PC-9 (cell line): Measurements from ENCODE around the gene PAM16. TPM values are rescaled to one million over a fixed set of nuclear protein-coding genes. Genes with fewer than 3 reads are reported as not detected.

Experiments
- BruUV-seq: library from RNA; stranded (reverse); fragments of 400-500 nt; replicated peaks from 2 replicates; lab custom pipeline; 2021; lab: Mats Ljungman, UMichigan
- CTCF ChIA-PET: fragments of 300-600 bp; sonication (Branson Sonifier 250); formaldehyde crosslinking; loops from one replicate; lab custom pipeline; 2022; ENCODE audit warnings: antibody characterized with exemption; lab: Charles Lee
- POLR2A ChIA-PET: fragments of 300-600 bp; sonication (Branson Sonifier 250); formaldehyde crosslinking; loops from one replicate; lab custom pipeline; 2022; ENCODE audit warnings: antibody characterized with exemption; ENCODE audit not compliant: unreplicated experiment; lab: Charles Lee
- DNase-seq, 2 experiments: peaks; one replicate each; pipeline versions ENCODE4 v3.0.0 to v3.0.0-alpha.2; 2015 to 2022; ENCODE audit warnings: mixed read lengths in 1 of 2
- H2AFZ ChIP-seq: fragments of 200-600 bp; sonication (generic); 2 replicates; pipeline ENCODE4 v1.8.1; 2017; ENCODE audit warnings: antibody characterized with exemption
- H3F3A ChIP-seq: fragments of 200-600 bp; sonication (generic); 2 replicates; pipeline ENCODE4 v1.8.1; 2017; ENCODE audit warnings: antibody characterized with exemption, mild to moderate bottlenecking, low read depth; ENCODE audit not compliant: insufficient read depth
- H3K27ac ChIP-seq: fragments of 200-600 bp; sonication (generic); 2 replicates; pipeline ENCODE4 v1.6.1; 2016; ENCODE audit warnings: mixed run types
- H3K27me3 ChIP-seq: fragments of 200-600 bp; sonication (generic); 2 replicates; pipeline ENCODE4 v1.6.1; 2016; ENCODE audit warnings: low read depth, mixed run types; ENCODE audit not compliant: insufficient read depth
- H3K36me3 ChIP-seq: fragments of 200-600 bp; sonication (generic); 2 replicates; pipeline ENCODE4 v1.6.1; 2016; ENCODE audit warnings: low read depth, mixed run types
- H3K4me1 ChIP-seq: fragments of 200-600 bp; sonication (generic); replicated peaks from 2 replicates; pipeline ENCODE4 v1.6.1; 2016; ENCODE audit warnings: mixed run types; ENCODE audit not compliant: insufficient read depth
- H3K4me2 ChIP-seq: fragments of 200-600 bp; sonication (generic); 2 replicates; pipeline ENCODE4 v1.6.1; 2017; ENCODE audit warnings: mixed run types
- H3K4me3 ChIP-seq: fragments of 200-600 bp; sonication (generic); 2 replicates; pipeline ENCODE4 v1.6.1; 2016; ENCODE audit warnings: mixed run types
- H3K79me2 ChIP-seq: fragments of 200-600 bp; sonication (generic); 2 replicates; pipeline ENCODE4 v1.6.1; 2017; ENCODE audit warnings: low read depth, mixed run types
- H3K9me2 ChIP-seq: fragments of 200-600 bp; sonication (generic); 2 replicates; pipeline ENCODE4 v1.8.1; 2017; ENCODE audit warnings: mild to moderate bottlenecking; ENCODE audit not compliant: insufficient read depth
- H3K9me3 ChIP-seq: fragments of 200-600 bp; sonication (generic); 2 replicates; pipeline ENCODE4 v1.8.1; 2016; ENCODE audit warnings: low read depth; ENCODE audit not compliant: insufficient read depth
- H4K20me1 ChIP-seq: fragments of 200-600 bp; sonication (generic); 2 replicates; pipeline ENCODE4 v1.8.1; 2017; ENCODE audit not compliant: insufficient read depth
- CTCF ChIP-seq: fragments of 200-600 bp; sonication (generic); conservative IDR thresholded peaks from 2 replicates; pipeline ENCODE4 v1.6.1; 2017; ENCODE audit warnings: mixed run types, antibody characterized with exemption, mild to moderate bottlenecking, moderate library complexity
- EZH2 ChIP-seq: fragments of 200-600 bp; sonication (generic); IDR thresholded peaks from 2 replicates; pipeline ENCODE4 v1.8.0; 2017; ENCODE audit warnings: antibody characterized with exemption, low read depth
- intact Hi-C: fragments of 100-400 bp; cut with micrococcal nuclease; formaldehyde crosslinking; loops from one replicate; pipeline ENCODE4 v1.10.0; 2022; ENCODE audit not compliant: unreplicated experiment
- total RNA-seq: library from RNA; stranded (reverse); gene quantifications from 2 replicates; pipeline ENCODE4 v1.2.3, GENCODE V29; 2021

Gene PAM16
- total RNA-seq, 1 experiment from 2014 or later: 95.9 TPM

DNA sequence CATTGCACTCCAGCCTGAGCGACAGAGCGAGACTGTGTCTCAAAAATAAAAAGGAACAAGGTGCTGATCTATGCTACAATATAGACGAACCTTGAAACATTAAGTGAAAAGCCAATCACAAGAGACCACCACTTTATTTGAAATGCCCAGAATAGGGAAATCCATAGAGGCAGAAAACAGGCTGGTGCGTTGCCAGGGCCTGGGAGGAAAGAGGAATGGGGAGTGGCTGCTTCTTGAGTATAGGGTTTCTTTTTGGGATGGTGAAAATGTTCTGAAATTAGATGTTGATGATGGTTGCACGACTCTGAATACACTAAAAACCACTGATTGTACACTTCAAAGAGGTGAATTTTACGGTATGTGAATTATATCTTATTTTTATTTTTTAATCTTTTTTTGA lies 55.5 kb downstream of the PAM16 start:
- Histone ChIP-seq H3K27ac (no peak overlapping the region), H3K4me3 (no peak overlapping the region), H4K20me1 (no peaks in the 10 kb centered on the region), H3K79me2 (no peaks in the 10 kb centered on the region), H3F3A (peaks cover 44% of the 10 kb centered on the region), H2AFZ (no peak overlapping the region), H3K9me2 (no peaks in the 10 kb centered on the region), H3K9me3 (no peaks in the 10 kb centered on the region), H3K36me3 (no peaks in the 10 kb centered on the region), H3K4me1 (peaks cover 51% of the 10 kb centered on the region), H3K27me3 (no peaks in the 10 kb centered on the region), H3K4me2 (no peak overlapping the region)
- ChIA-PET CTCF (no interaction called here), POLR2A (no interaction called here)
- intact Hi-C loops: loop anchor here (10.0 kb wide), 1 partner anchor 649 kb away; no protein-coding TSS in a partner anchor
- no TSS peak for BruUV-seq
- TF ChIP-seq EZH2: no peak
- no peak for TF ChIP-seq CTCF
- DNase-seq: no peak

GRCh38 chr16:4293822-4294457 lies 57.2 kb downstream of the PAM16 start:
- Histone ChIP-seq H3K27ac (0 out of 2 replicates have a peak overlapping the region, but pooled peaks have one; percentile 2), H3K4me1 (peaks cover 55% of the 10 kb centered on the region), H3K4me2 (peak overlapping the region; percentile 50), H3K79me2 (no peaks in the 10 kb centered on the region), H3K4me3 (no peak overlapping the region), H4K20me1 (no peaks in the 10 kb centered on the region), H3K27me3 (no peaks in the 10 kb centered on the region), H3K9me3 (no peaks in the 10 kb centered on the region), H3F3A (peaks cover 31% of the 10 kb centered on the region), H2AFZ (no peak overlapping the region), H3K9me2 (no peaks in the 10 kb centered on the region), H3K36me3 (no peaks in the 10 kb centered on the region)
- CTCF ChIA-PET: interaction anchor here (0.6 to 1.0 kb wide), 5 partner anchors 8 to 283 kb away, joined by 3 to 10 read pairs (median 4); no protein-coding TSS in a partner anchor
- POLR2A ChIA-PET: interaction anchor here (0.5 kb wide), 2 partner anchors 22 to 99 kb away, joined by 3 to 14 read pairs; partner anchors contain the start of gene GLIS2
- intact Hi-C loops: loop anchor here (1.0 to 10.0 kb wide), 2 partner anchors 13 to 651 kb away; no protein-coding TSS in a partner anchor
- no peak for TF ChIP-seq CTCF
- no peak for TF ChIP-seq EZH2
- no TSS peak for BruUV-seq
- DNase-seq: peak; percentile 60 to 83

DNA sequence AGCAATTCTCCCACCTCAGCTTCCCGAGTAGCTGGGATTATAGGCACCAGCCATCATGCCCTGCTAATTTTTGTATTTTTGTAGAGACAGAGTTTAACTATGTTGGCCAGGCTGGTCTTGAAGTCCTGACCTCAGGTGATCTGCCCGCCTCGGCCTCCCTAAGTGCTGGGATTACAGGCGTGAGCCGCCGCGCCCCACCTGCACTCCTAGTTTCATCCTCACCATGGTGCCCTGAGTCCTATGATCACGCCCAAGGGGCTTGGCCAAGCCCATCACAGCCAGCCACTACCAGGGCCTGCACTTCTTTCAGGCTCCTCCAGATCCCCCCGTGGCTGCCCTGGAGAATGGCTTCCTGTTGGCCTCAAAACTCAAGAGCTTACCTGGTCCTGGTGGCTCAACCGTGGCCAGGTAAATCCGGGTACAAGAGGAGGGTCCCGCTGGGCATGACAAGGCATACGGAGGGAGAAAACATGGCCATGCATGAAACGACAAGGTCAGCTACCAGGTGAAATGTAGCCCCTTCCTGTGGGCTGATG lies 57.9 kb downstream of the PAM16 start:
- Histone ChIP-seq H3K79me2 (no peaks in the 10 kb centered on the region), H3K9me3 (no peaks in the 10 kb centered on the region), H3K4me3 (no peak overlapping the region), H3K27ac (no peak overlapping the region), H3K4me1 (peaks cover 55% of the 10 kb centered on the region), H2AFZ (no peak overlapping the region), H3F3A (peaks cover 27% of the 10 kb centered on the region), H3K9me2 (no peaks in the 10 kb centered on the region), H4K20me1 (no peaks in the 10 kb centered on the region), H3K36me3 (no peaks in the 10 kb centered on the region), H3K27me3 (no peaks in the 10 kb centered on the region), H3K4me2 (peak overlapping the region; percentile 50)
- CTCF ChIA-PET: interaction anchor here (0.6 kb wide), 1 partner anchor 282 kb away, joined by 4 read pairs; no protein-coding TSS in a partner anchor
- intact Hi-C loops: loop anchor here (10.0 kb wide), 1 partner anchor 652 kb away; no protein-coding TSS in a partner anchor
- TF ChIP-seq CTCF (no peak), EZH2 (no peak)
- BruUV-seq: no TSS peak
- DNase-seq: no peak
- POLR2A ChIA-PET: interaction anchor here (0.6 kb wide), 1 partner anchor 17 kb away, joined by 24 read pairs; no protein-coding TSS in a partner anchor
